Breast epithelium (tissue), 4 donors: ENCODE measurements around the gene THAP9. TPM values are rescaled to one million over a fixed set of nuclear protein-coding genes. Genes with fewer than 3 reads are reported as not detected.
"Not testable (repeated sequence)": the region's sequence is repeated elsewhere in the genome, so short reads cannot be mapped to it uniquely, and the experiment has no call there.

Experiments
- DNase-seq, 2 donors: peaks; one replicate each; pipeline ENCODE4 v3.0.0-alpha.2; 2019; ENCODE audit warnings: low spot score in 2 of 2
- H3K27ac ChIP-seq, 2 donors: fragments of 200-600 bp; sonication (generic) in 1 of 2; one replicate each; pipeline ENCODE4 v1.5.1; 2016 to 2019; ENCODE audit warnings: mild to moderate bottlenecking in 1 of 2
- H3K27me3 ChIP-seq, 2 donors: fragments of 200-600 bp; sonication (generic) in 1 of 2; one replicate each; pipeline versions ENCODE4 v1.5.1 to v1.6.0; 2017 to 2019; ENCODE audit warnings: control low read depth in 1 of 2, mild to moderate bottlenecking in 1 of 2
- H3K36me3 ChIP-seq: fragments of 200-600 bp; one replicate; pipeline ENCODE4 v1.5.1; 2019
- H3K4me1 ChIP-seq, 2 donors: fragments of 200-600 bp; sonication (generic); one replicate each; pipeline ENCODE4 v1.5.1; 2016 to 2019; ENCODE audit warnings: control low read depth in 1 of 2
- H3K4me3 ChIP-seq, 3 donors: fragments of 200-600 bp; sonication (generic); 1 replicate in 2 of 3; 2 replicates in 1 of 3; pipeline ENCODE4 v1.5.1; 2016 to 2019; ENCODE audit warnings: mild to moderate bottlenecking in 3 of 3, moderate library complexity in 2 of 3
- H3K9me3 ChIP-seq, 2 donors: fragments of 200-600 bp; sonication (generic) in 1 of 2; one replicate each; pipeline ENCODE4 v1.5.1; 2016 to 2019; ENCODE audit warnings: control low read depth in 1 of 2
- POLR2A ChIP-seq: fragments of 450-650 bp; IDR thresholded peaks from one replicate; pipeline ENCODE4 v1.6.1; 2016; ENCODE audit warnings: antibody characterized with exemption, mild to moderate bottlenecking, moderate library complexity
- POLR2AphosphoS5 ChIP-seq, 3 donors: sonication (generic); formaldehyde crosslinking; IDR thresholded peaks; one replicate each; pipeline ENCODE4 v1.6.1; 2017; ENCODE audit warnings: antibody characterized with exemption in 3 of 3
- intact Hi-C: fragments of 100-400 bp; cut with DNase I; formaldehyde crosslinking; loops from one replicate; pipeline ENCODE4 v1.15.1; 2023; ENCODE audit warnings: low total_unique reads
- total RNA-seq, 3 donors: library from RNA; depleted of rRNA; stranded (reverse); fragments of >200 nt; gene quantifications; one replicate each; pipeline ENCODE4 v1.1.0, GENCODE V29; 2016
- TF ChIP-seq, protein P1 (sequence below), 3 donors: fragments of 450-650 bp; IDR thresholded peaks; one replicate each; pipeline ENCODE4 v1.5.1; 2016 to 2017; ENCODE audit warnings: antibody characterized with exemption in 3 of 3, mild to moderate bottlenecking in 3 of 3, moderate library complexity in 3 of 3

THAP9 gene
- total RNA-seq, 3 donors from 2014 or later, result 3.7 to 8.6 (median 5.2) TPM

DNA sequence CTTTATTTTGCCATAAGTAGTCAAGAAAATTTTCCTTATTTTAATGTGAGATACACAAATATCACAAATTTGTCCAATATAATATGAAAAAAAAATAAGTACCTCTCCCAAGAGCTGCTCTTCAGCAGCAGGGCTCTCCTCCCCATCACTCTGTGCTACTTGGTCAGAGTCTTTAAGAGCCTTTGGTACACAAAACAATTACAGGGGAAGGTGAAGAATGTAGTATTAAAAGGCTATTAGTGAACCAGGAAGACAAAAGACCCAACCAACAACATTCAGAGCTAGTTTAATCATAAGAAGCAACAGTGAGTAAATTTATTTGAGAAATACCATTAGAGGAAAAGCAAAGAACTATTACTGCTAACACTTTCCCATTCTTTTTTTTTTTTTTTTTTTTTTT lies 39.0 kb upstream of the THAP9 start:
- H3K27me3 ChIP-seq, result no peaks in the 10 kb centered on the region
- H3K27ac ChIP-seq, result no peak overlapping the region
- TF ChIP-seq, protein P1, sequence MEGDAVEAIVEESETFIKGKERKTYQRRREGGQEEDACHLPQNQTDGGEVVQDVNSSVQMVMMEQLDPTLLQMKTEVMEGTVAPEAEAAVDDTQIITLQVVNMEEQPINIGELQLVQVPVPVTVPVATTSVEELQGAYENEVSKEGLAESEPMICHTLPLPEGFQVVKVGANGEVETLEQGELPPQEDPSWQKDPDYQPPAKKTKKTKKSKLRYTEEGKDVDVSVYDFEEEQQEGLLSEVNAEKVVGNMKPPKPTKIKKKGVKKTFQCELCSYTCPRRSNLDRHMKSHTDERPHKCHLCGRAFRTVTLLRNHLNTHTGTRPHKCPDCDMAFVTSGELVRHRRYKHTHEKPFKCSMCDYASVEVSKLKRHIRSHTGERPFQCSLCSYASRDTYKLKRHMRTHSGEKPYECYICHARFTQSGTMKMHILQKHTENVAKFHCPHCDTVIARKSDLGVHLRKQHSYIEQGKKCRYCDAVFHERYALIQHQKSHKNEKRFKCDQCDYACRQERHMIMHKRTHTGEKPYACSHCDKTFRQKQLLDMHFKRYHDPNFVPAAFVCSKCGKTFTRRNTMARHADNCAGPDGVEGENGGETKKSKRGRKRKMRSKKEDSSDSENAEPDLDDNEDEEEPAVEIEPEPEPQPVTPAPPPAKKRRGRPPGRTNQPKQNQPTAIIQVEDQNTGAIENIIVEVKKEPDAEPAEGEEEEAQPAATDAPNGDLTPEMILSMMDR (IDR thresholded peaks at IDR 0.05), result no peak
- intact Hi-C loops, result no loop called here
- DNase-seq, result no peak
- H3K4me1 ChIP-seq, result no peaks in the 10 kb centered on the region
- H3K4me3 ChIP-seq, result no peak overlapping the region
- peaks cover 6% of the 10 kb centered on the region for H3K36me3 ChIP-seq
- no peaks in the 10 kb centered on the region for H3K9me3 ChIP-seq

- H3K4me3 ChIP-seq, result no peak overlapping the region
- no peaks in the 10 kb centered on the region for H3K9me3 ChIP-seq
- TF ChIP-seq, protein P1 (IDR thresholded peaks at IDR 0.05), result no peak
- H3K4me1 ChIP-seq, result no peaks in the 10 kb centered on the region
- intact Hi-C loops, result no loop called here
- H3K27ac ChIP-seq, result peak overlapping the region in 1 of 2 donors; percentile 30
- no peaks in the 10 kb centered on the region for H3K27me3 ChIP-seq
- H3K36me3 ChIP-seq, result peaks cover 10% of the 10 kb centered on the region
- no peak for DNase-seq
Measured at GRCh38 chr4:82864336-82864979, 36.1 kb upstream of the THAP9 start.

DNA sequence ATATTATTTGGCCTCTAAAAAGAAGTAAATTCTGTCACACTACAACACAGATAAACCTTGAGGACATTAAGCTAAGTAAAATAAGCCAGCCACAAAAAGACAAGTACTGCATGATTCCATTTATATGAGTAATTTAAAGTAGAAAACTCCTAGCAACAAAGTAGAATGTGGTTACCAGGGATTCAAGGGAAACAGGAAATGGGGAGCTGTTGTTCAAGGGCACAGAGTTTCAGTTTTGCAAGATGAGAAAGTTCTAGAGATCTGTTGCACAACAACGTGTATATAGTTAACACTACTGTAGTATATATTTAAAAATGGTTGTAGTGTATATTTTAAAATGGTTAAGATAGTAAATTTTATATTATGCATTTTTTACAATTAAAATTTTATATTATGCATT lies 34.9 kb upstream of the THAP9 start:
- H3K9me3 ChIP-seq, result no peaks in the 10 kb centered on the region
- TF ChIP-seq, protein P1 (IDR thresholded peaks at IDR 0.05), result no peak
- TF ChIP-seq POLR2AphosphoS5 (IDR thresholded peaks at IDR 0.05), result no peak
- no peak overlapping the region for H3K4me3 ChIP-seq
- intact Hi-C loops, result no loop called here
- H3K27ac ChIP-seq, result peak overlapping the region in 1 of 2 donors; percentile 50
- H3K27me3 ChIP-seq, result no peaks in the 10 kb centered on the region
- DNase-seq, result no peak
- H3K4me1 ChIP-seq, result no peaks in the 10 kb centered on the region
- peaks cover 19% of the 10 kb centered on the region for H3K36me3 ChIP-seq

DNA sequence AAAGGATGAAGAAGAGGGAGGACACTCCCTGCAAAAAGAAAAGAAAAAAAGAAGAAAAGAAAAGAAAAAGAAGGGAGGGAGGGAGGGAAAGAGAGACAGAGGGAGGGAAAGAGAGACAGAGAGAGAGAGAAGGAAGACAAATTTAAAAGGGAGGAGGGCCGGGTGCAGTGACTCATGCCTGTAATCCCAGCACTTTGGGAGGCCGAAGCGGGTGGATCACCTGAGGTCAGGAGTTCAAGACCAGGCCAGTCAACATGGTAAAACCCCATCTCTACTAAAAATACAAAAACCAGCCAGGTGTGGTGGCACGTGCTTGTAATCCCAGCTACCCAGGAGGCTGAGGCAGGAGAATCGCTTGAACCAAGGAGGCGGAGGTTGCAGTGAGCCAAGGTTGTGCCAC lies 34.5 kb upstream of the THAP9 start:
- Histone ChIP-seq H3K27ac (peak overlapping the region; percentile 50 to 74), H3K36me3 (peaks cover 19% of the 10 kb centered on the region)
- H3K4me3 ChIP-seq, H3K4me1 ChIP-seq, H3K27me3 ChIP-seq, DNase-seq, intact Hi-C loops, H3K9me3 ChIP-seq: not testable (repeated sequence)

- intact Hi-C loops, result no loop called here
- DNase-seq, result no peak
- Histone ChIP-seq H3K4me1 (no peaks in the 10 kb centered on the region), H3K4me3 (no peak overlapping the region), H3K36me3 (peaks cover 19% of the 10 kb centered on the region), H3K27ac (no peak overlapping the region), H3K9me3 (no peaks in the 10 kb centered on the region), H3K27me3 (no peaks in the 10 kb centered on the region)
- TF ChIP-seq POLR2A (no peak), POLR2AphosphoS5 (IDR thresholded peaks at IDR 0.05) (no peak)
- TF ChIP-seq, protein P1 (IDR thresholded peaks at IDR 0.05), result no peak
Measured at GRCh38 chr4:82866706-82867385, 33.7 kb upstream of the THAP9 start.
